ENCODE measurements around the gene TDO2. TPM values are rescaled to one million over a fixed set of nuclear protein-coding genes. Genes with fewer than 3 reads are reported as not detected.

Gene TDO2
- total RNA-seq, 1 experiment from 2014 or later = not detected

GRCh38 chr4:155899891-155900290, 3.6 kb upstream of the TDO2 start:
- POLR2A ChIA-PET = interaction anchor here (1.0 kb wide), 1 partner anchor 15 kb away, joined by 3 read pairs; no protein-coding TSS in a partner anchor
- H3K27ac Mint-ChIP-seq (ENCODE audit: low read depth, unreplicated experiment) = no peak overlapping the region

GRCh38 chr4:155900381-155900780, 3.1 kb upstream of the TDO2 start:
- DNase-seq (ENCODE audit: unreplicated experiment) = peak; percentile 74

More at GRCh38 chr4:155899891-155900290, 3.6 kb upstream of the TDO2 start:
- no peak for DNase-seq (ENCODE audit: unreplicated experiment)
- Mint-ChIP-seq H3K27me3 (ENCODE audit: insufficient read depth, unreplicated experiment) (no peaks in the 10 kb centered on the region), H3K9me3 (ENCODE audit: unreplicated experiment) (no peaks in the 10 kb centered on the region), H3K4me3 (ENCODE audit: unreplicated experiment) (no peak overlapping the region), H3K4me1 (ENCODE audit: insufficient read depth, unreplicated experiment) (peaks cover 9% of the 10 kb centered on the region), H3K36me3 (ENCODE audit: insufficient read depth, unreplicated experiment) (no peaks in the 10 kb centered on the region)
- TF ChIP-seq CTCF (IDR thresholded peaks at IDR 0.05; ENCODE audit: unreplicated experiment) = no peak
- intact Hi-C loops (cut with micrococcal nuclease) = no loop called here
- CTCF ChIA-PET = no interaction called here
- no TSS peak for BruUV-seq (replicated peaks)

GRCh38 chr4:155901013-155901412, 2.5 kb upstream of the TDO2 start:
- Mint-ChIP-seq H3K27ac (ENCODE audit: low read depth, unreplicated experiment) (no peak overlapping the region), H3K36me3 (ENCODE audit: insufficient read depth, unreplicated experiment) (no peaks in the 10 kb centered on the region), H3K4me3 (ENCODE audit: unreplicated experiment) (no peak overlapping the region), H3K9me3 (ENCODE audit: unreplicated experiment) (no peaks in the 10 kb centered on the region), H3K27me3 (ENCODE audit: insufficient read depth, unreplicated experiment) (no peaks in the 10 kb centered on the region), H3K4me1 (ENCODE audit: insufficient read depth, unreplicated experiment) (peaks cover 9% of the 10 kb centered on the region)
- TF ChIP-seq CTCF (IDR thresholded peaks at IDR 0.05; ENCODE audit: unreplicated experiment) = no peak
- DNase-seq (ENCODE audit: unreplicated experiment) = no peak
- intact Hi-C loops (cut with micrococcal nuclease) = no loop called here
- BruUV-seq (replicated peaks) = no TSS peak
- CTCF ChIA-PET = interaction anchor here (0.6 kb wide), 1 partner anchor 690 kb away, joined by 3 read pairs; no protein-coding TSS in a partner anchor
- POLR2A ChIA-PET = interaction anchor here (0.9 to 1.6 kb wide), 3 partner anchors 12 to 26 kb away, joined by 3 to 4 read pairs (median 4); no protein-coding TSS in a partner anchor

More at GRCh38 chr4:155900381-155900780, 3.1 kb upstream of the TDO2 start:
- Mint-ChIP-seq H3K4me1 (ENCODE audit: insufficient read depth, unreplicated experiment) (peaks cover 9% of the 10 kb centered on the region), H3K9me3 (ENCODE audit: unreplicated experiment) (no peaks in the 10 kb centered on the region), H3K27me3 (ENCODE audit: insufficient read depth, unreplicated experiment) (no peaks in the 10 kb centered on the region), H3K36me3 (ENCODE audit: insufficient read depth, unreplicated experiment) (no peaks in the 10 kb centered on the region), H3K4me3 (ENCODE audit: unreplicated experiment) (no peak overlapping the region), H3K27ac (ENCODE audit: low read depth, unreplicated experiment) (no peak overlapping the region)
- intact Hi-C loops (cut with micrococcal nuclease) = no loop called here
- TF ChIP-seq CTCF (IDR thresholded peaks at IDR 0.05; ENCODE audit: unreplicated experiment) = no peak
- POLR2A ChIA-PET = interaction anchor here (0.9 to 1.6 kb wide), 3 partner anchors 11 to 25 kb away, joined by 3 to 4 read pairs (median 4); no protein-coding TSS in a partner anchor
- BruUV-seq (replicated peaks) = no TSS peak
- CTCF ChIA-PET = no interaction called here

GRCh38 chr4:155904331-155904730, 835 bp downstream of the TDO2 start:
- no peaks in the 10 kb centered on the region for H3K27me3 Mint-ChIP-seq (ENCODE audit: insufficient read depth, unreplicated experiment)
- H3K4me1 Mint-ChIP-seq (ENCODE audit: insufficient read depth, unreplicated experiment) = peaks cover 19% of the 10 kb centered on the region
- no peak for DNase-seq (ENCODE audit: unreplicated experiment)
- H3K36me3 Mint-ChIP-seq (ENCODE audit: insufficient read depth, unreplicated experiment) = no peaks in the 10 kb centered on the region
- no peak overlapping the region for H3K27ac Mint-ChIP-seq (ENCODE audit: low read depth, unreplicated experiment)
- no peaks in the 10 kb centered on the region for H3K9me3 Mint-ChIP-seq (ENCODE audit: unreplicated experiment)
- intact Hi-C loops (cut with micrococcal nuclease) = no loop called here
- POLR2A ChIA-PET = no interaction called here
- H3K4me3 Mint-ChIP-seq (ENCODE audit: unreplicated experiment) = no peak overlapping the region
- BruUV-seq (replicated peaks) = no TSS peak
- CTCF ChIA-PET = no interaction called here
- no peak for TF ChIP-seq CTCF (IDR thresholded peaks at IDR 0.05; ENCODE audit: unreplicated experiment)

All from MCF 10A (cell line).